ENCODE data around the gene SLC51B.
"Not testable (repeated sequence)": the region's sequence is repeated elsewhere in the genome, so short reads cannot be mapped to it uniquely, and the experiment has no call there.

Gene SLC51B

DNA sequence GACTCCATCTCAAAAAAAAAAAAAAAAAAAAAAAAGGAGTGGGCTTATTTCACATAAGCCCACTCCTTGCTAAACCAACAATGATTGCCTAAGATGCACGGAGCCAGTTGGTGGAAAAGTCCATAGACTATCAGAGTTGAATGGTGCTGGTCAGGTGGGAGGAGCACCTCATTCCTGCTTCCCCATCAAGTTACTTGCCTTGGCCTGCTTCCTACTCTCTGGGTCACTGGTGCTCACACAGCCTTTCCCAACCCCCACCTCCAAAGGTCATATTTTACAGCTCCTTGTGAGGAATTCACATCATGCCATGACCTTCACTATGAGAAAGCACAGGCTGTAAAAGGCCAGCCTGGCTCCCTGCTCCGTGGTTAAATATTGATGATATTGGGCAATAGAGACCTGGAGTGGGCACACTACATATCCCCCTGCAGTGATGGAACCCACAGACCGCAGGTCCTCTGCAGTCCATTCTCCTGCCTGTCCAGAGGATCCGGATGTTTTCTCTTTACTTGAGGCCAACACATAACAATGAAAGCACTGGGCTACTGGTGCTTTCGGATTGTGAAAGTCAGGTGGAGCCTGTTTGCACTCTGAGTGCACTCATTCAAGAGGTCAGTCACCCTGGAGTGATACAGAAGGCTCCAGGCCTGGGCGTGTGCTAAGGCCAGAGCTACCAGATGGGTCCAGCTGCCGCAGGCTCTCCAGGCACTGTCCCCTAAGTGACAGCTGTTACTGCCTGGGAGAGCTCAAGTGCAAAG, at the start of gene SLC51B:
Gene SLC51B, plus strand, starts transcription at position 664 of the 758 bp plus-strand sequence. CDS start 4,618 bp downstream, outside the sequence.
- DNase-seq (ENCODE audit: low spot score): no peak

DNA sequence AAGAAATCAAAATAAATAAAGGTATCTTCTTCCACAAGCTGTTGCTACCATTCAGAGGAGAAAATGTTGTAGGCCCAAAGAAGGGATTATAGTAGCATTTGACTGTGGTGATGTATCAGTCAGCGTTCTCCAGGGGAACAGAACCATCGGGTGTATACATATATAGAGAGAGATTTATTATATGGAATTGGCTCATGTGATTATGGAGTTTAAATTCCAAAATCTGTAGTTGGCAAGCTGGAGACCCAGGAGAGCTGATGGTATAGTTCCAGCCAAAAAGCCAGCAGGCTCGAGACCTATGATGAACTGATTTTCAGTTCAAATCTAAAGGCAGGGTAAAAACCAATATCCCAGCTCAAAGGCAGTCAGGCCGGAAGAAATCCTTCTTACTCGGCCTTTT, 48.1 kb upstream of the SLC51B start:
- DNase-seq (ENCODE audit: low spot score): no peak

GRCh38 chr15:64997745-64998375, 47.3 kb upstream of the SLC51B start:
- DNase-seq (ENCODE audit: low spot score): no peak

DNA sequence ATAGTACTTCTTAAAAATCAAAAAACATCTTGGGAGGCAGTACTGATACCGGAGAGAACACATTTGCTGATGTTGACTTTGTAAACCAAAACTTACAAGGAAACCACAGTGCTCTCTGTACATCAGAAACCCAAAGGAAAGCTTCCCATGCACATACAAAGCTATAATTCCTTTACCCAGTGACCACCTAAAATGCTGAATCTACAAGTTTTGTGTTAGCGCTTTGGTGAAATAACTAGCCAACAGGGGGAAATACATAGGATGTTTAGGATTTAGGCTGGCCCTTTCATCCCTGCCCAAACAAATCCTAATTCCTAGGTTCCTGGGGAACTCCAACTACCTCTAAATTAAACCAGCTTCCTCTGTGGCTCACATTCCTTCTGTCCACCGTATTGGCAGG, 40.2 kb upstream of the SLC51B start:
- no peak for DNase-seq (ENCODE audit: low spot score)

- no peak for DNase-seq (ENCODE audit: low spot score)
These were observed 38.3 kb upstream of the SLC51B start for GRCh38 chr15:65006876-65007275.

- no peak for DNase-seq (ENCODE audit: low spot score)
These were observed 36.2 kb upstream of the SLC51B start for GRCh38 chr15:65008983-65009382.

DNA sequence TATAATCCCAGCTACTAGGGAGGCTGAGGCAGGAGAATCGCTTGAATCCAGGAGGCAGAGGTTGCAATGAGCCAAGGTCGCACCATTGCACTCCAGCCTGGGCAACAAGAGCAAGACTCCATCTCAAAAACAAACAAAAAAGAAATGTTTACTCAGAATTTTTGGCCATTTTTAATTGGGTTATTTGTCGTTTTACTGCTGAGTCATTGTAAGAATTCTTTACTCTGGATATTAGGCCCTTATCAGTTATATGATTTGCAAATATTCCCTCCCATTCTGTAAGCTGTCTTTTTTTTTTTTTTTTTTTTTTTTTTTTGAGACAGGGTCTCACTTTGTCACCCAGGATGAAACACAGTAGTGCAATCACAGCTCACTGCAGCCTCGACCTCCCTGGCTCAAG, 34.0 kb upstream of the SLC51B start:
- not testable (repeated sequence) for DNase-seq (ENCODE audit: low spot score)

- DNase-seq (ENCODE audit: low spot score): no peak
These were observed 24.8 kb upstream of the SLC51B start for GRCh38 chr15:65020419-65020818.

GRCh38 chr15:65021488-65021887, 23.7 kb upstream of the SLC51B start:
- DNase-seq (ENCODE audit: low spot score): no peak

GRCh38 chr15:65026756-65027155, 18.4 kb upstream of the SLC51B start:
- DNase-seq (ENCODE audit: low spot score): no peak

DNA sequence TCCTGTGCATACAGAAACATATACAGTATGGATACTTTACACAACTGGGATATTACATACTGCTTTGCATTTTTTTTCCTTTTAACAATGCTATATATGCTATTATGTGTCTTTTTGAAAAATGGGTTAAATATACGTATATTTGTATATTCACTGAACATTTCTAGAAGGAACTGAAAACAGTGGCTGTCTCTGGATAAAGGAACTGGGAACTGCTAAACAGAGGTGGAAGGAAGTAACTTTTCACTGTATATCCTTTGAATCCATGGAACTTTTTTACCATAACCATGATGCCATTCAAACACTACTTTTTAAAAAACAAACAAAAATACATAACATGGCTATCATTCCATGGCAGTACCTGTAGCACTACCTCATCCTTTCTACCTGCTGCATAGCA, 17.6 kb upstream of the SLC51B start:
- no peak for DNase-seq (ENCODE audit: low spot score)

GRCh38 chr15:65028338-65028737, 16.8 kb upstream of the SLC51B start:
- DNase-seq (ENCODE audit: low spot score): no peak

- DNase-seq (ENCODE audit: low spot score): peak; percentile 97
These were observed 16.1 kb upstream of the SLC51B start, which contains the start of gene MTFMT for GRCh38 chr15:65028921-65029735. TSS of gene MTFMT (minus strand) at chr15:65029639. CDS start at chr15:65029613, 26 bp downstream.

- no peak for DNase-seq (ENCODE audit: low spot score)
These were observed 15.4 kb upstream of the SLC51B start for GRCh38 chr15:65029736-65030208.

GRCh38 chr15:65032801-65033537, 12.2 kb upstream of the SLC51B start:
- peak; percentile 65 for DNase-seq (ENCODE audit: low spot score)

- peak; percentile 53 for DNase-seq (ENCODE audit: low spot score)
These were observed 11.4 kb upstream of the SLC51B start for GRCh38 chr15:65033659-65034269.

DNA sequence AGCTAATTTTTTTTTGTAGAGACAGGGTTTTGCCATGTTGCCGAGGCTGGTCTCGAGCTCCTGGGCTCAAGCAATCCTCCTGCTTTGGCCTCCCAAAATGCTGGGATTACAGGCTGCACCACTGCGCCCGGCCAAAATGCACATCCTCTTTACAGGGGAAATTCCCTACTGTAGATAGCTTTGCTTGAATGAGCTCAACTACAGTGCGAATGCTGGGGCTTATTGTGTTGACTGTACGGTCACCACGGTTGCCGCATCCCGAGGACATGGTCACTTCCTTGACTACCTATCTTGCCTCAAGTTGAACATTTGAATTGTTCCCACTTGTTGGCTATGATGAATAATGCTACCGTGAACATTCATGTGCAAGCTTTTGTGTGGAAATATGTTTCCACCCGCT, 10.5 kb upstream of the SLC51B start:
- DNase-seq (ENCODE audit: low spot score): no peak

DNA sequence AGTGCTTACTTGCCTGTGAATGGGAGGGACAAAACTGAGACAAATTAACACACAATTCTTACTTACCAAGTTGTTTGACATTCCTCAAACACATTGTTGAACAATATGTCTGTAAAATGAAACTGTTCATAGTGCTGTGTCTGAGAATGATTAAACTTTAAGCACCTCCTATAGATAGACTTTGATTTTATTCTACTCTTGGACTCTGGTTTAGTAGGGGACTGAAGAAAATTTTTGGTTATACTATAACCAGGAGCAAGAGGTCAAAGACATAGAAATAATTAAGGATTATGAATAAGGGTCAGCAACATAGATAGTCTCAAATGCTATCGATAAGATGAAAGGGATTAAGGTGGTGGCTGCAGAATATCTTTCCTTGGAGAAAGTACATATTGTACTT, 7.9 kb upstream of the SLC51B start:
- no peak for DNase-seq (ENCODE audit: low spot score)

- DNase-seq (ENCODE audit: low spot score): no peak
These were observed 6.8 kb upstream of the SLC51B start for GRCh38 chr15:65038428-65038827.

- no peak for DNase-seq (ENCODE audit: low spot score)
These were observed 6.4 kb upstream of the SLC51B start for GRCh38 chr15:65038836-65039235.

GRCh38 chr15:65040461-65040860, 4.7 kb upstream of the SLC51B start:
- no peak for DNase-seq (ENCODE audit: low spot score)
